Measurements from ENCODE around the gene RABGAP1.
A peak's percentile ranks its signal among the peaks of the same experiment; 100 is the strongest.

Gene RABGAP1

GRCh38 chr9:123087359-123087888, 146.6 kb downstream of the RABGAP1 start:
- DNase-seq, result no peak

GRCh38 chr9:123089040-123089439, 148.2 kb downstream of the RABGAP1 start:
- DNase-seq, result no peak

GRCh38 chr9:123089790-123090189, 149.0 kb downstream of the RABGAP1 start:
- no peak for DNase-seq

- no peak for DNase-seq
Measured at GRCh38 chr9:123090198-123090896, 149.5 kb downstream of the RABGAP1 start.

- DNase-seq, result no peak
Measured at GRCh38 chr9:123090956-123091355, 150.1 kb downstream of the RABGAP1 start.

GRCh38 chr9:123091459-123091858, 150.6 kb downstream of the RABGAP1 start:
- DNase-seq, result no peak

- no peak for DNase-seq
Measured at GRCh38 chr9:123093141-123093540, 152.3 kb downstream of the RABGAP1 start.

- DNase-seq, result no peak
Measured at GRCh38 chr9:123096987-123097386, 156.2 kb downstream of the RABGAP1 start.

- no peak for DNase-seq
Measured at GRCh38 chr9:123097430-123098095, 156.7 kb downstream of the RABGAP1 start.

GRCh38 chr9:123098096-123098459, 157.3 kb downstream of the RABGAP1 start:
- no peak for DNase-seq

GRCh38 chr9:123099042-123099441, 158.2 kb downstream of the RABGAP1 start:
- no peak for DNase-seq

- DNase-seq, result no peak
Measured at GRCh38 chr9:123099548-123099947, 158.7 kb downstream of the RABGAP1 start.

- no peak for DNase-seq
Measured at GRCh38 chr9:123102375-123103113, 161.7 kb downstream of the RABGAP1 start.

GRCh38 chr9:123104807-123105206, 164.0 kb downstream of the RABGAP1 start:
- no peak for DNase-seq

GRCh38 chr9:123105490-123105889, 164.7 kb downstream of the RABGAP1 start:
- DNase-seq, result no peak

GRCh38 chr9:123107639-123108285, 166.9 kb downstream of the RABGAP1 start:
- no peak for DNase-seq

GRCh38 chr9:123108976-123109375, 168.2 kb downstream of the RABGAP1 start:
- no peak for DNase-seq

GRCh38 chr9:123109540-123110279, 168.9 kb downstream of the RABGAP1 start:
- no peak for DNase-seq

- no peak for DNase-seq
Measured at GRCh38 chr9:123111427-123112014, 170.7 kb downstream of the RABGAP1 start.

GRCh38 chr9:123112015-123112975, 171.5 kb downstream of the RABGAP1 start:
- peak; percentile 10 for DNase-seq

- DNase-seq, result no peak
Measured at GRCh38 chr9:123113185-123113584, 172.4 kb downstream of the RABGAP1 start.
